Uterus (tissue), 2 donors: ENCODE data around the gene ERGIC1.

Source experiments
- CTCF ChIP-seq, 4 experiments: fragments of 200-600 bp in 2 of 4; fragments of 450-650 bp in 2 of 4; sonication (generic) in 2 of 4; IDR thresholded peaks; one replicate each; pipeline ENCODE4 v1.5.1; 2016 to 2019; ENCODE audit warnings: antibody characterized with exemption in 4 of 4, mild to moderate bottlenecking in 2 of 4, moderate library complexity in 1 of 4
- POLR2A ChIP-seq, 2 donors: fragments of 450-650 bp; IDR thresholded peaks; one replicate each; pipeline ENCODE4 v1.6.1; 2016; ENCODE audit warnings: antibody characterized with exemption in 2 of 2, mild to moderate bottlenecking in 1 of 2, moderate library complexity in 1 of 2

GRCh38 chr5:172958331-172959046, 124.4 kb downstream of the ERGIC1 start:
- TF ChIP-seq CTCF (IDR thresholded peaks at IDR 0.05), result no peak
- no peak for TF ChIP-seq POLR2A (IDR thresholded peaks at IDR 0.05)
